ENCODE data around the gene HSPE1.

DNA sequence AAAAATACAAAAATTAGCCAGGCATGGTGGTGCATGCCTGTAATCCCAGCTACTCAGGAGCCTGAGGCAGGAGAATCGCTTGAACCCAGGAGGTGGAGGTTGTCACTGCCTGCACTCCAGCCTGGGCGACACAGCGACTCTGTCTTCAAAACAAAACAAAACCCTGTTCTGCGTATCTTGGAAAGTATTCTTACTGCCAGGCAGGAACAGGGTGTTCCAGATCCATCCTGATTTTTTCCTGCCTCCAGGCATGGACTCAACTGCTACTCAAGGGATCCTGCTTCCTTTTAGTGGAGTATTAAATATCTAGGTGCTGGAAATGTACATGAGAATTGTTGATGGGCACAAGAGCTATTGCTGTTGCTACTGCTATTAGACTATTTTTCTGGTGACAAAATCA, 12.8 kb upstream of the HSPE1 start:
- TF ChIP-seq, protein P1, sequence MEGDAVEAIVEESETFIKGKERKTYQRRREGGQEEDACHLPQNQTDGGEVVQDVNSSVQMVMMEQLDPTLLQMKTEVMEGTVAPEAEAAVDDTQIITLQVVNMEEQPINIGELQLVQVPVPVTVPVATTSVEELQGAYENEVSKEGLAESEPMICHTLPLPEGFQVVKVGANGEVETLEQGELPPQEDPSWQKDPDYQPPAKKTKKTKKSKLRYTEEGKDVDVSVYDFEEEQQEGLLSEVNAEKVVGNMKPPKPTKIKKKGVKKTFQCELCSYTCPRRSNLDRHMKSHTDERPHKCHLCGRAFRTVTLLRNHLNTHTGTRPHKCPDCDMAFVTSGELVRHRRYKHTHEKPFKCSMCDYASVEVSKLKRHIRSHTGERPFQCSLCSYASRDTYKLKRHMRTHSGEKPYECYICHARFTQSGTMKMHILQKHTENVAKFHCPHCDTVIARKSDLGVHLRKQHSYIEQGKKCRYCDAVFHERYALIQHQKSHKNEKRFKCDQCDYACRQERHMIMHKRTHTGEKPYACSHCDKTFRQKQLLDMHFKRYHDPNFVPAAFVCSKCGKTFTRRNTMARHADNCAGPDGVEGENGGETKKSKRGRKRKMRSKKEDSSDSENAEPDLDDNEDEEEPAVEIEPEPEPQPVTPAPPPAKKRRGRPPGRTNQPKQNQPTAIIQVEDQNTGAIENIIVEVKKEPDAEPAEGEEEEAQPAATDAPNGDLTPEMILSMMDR (IDR thresholded peaks at IDR 0.05; ENCODE audit: poor library complexity, severe bottlenecking), result no peak
- TF ChIP-seq POLR2AphosphoS5 (IDR thresholded peaks at IDR 0.05) (no peak), RAD21 (conservative IDR thresholded peaks at IDR 0.05) (no peak), EP300 (conservative IDR thresholded peaks at IDR 0.05; ENCODE audit: poor library complexity, severe bottlenecking) (no peak), TAF1 (IDR thresholded peaks at IDR 0.05; ENCODE audit: low read depth) (no peak), SMC3 (conservative IDR thresholded peaks at IDR 0.05; ENCODE audit: poor library complexity) (no peak)
- TF ChIP-seq, protein P2, sequence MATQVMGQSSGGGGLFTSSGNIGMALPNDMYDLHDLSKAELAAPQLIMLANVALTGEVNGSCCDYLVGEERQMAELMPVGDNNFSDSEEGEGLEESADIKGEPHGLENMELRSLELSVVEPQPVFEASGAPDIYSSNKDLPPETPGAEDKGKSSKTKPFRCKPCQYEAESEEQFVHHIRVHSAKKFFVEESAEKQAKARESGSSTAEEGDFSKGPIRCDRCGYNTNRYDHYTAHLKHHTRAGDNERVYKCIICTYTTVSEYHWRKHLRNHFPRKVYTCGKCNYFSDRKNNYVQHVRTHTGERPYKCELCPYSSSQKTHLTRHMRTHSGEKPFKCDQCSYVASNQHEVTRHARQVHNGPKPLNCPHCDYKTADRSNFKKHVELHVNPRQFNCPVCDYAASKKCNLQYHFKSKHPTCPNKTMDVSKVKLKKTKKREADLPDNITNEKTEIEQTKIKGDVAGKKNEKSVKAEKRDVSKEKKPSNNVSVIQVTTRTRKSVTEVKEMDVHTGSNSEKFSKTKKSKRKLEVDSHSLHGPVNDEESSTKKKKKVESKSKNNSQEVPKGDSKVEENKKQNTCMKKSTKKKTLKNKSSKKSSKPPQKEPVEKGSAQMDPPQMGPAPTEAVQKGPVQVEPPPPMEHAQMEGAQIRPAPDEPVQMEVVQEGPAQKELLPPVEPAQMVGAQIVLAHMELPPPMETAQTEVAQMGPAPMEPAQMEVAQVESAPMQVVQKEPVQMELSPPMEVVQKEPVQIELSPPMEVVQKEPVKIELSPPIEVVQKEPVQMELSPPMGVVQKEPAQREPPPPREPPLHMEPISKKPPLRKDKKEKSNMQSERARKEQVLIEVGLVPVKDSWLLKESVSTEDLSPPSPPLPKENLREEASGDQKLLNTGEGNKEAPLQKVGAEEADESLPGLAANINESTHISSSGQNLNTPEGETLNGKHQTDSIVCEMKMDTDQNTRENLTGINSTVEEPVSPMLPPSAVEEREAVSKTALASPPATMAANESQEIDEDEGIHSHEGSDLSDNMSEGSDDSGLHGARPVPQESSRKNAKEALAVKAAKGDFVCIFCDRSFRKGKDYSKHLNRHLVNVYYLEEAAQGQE (IDR thresholded peaks at IDR 0.05; ENCODE audit: borderline replicate concordance), result no peak

All from neural cell (in vitro differentiated cells).